LNCaP clone FGC (cell line): ENCODE results near the gene TP53BP1.

Experiments
- DNase-seq: peaks from one replicate; pipeline ENCODE4 v3.0.0-alpha.2; 2011; ENCODE audit warnings: low read depth
- H3K4me3 ChIP-seq: 2 replicates; pipeline ENCODE4 v1.5.1; 2011; ENCODE audit warnings: mild to moderate bottlenecking, low read depth, low read length, control low read depth
- TF ChIP-seq, protein P1 (sequence below): IDR thresholded peaks from 2 replicates; pipeline ENCODE4 v1.5.1; 2012; ENCODE audit warnings: mild to moderate bottlenecking; ENCODE audit not compliant: control insufficient read depth, insufficient read depth; ENCODE audit errors: extremely low read depth

TP53BP1 gene

DNA sequence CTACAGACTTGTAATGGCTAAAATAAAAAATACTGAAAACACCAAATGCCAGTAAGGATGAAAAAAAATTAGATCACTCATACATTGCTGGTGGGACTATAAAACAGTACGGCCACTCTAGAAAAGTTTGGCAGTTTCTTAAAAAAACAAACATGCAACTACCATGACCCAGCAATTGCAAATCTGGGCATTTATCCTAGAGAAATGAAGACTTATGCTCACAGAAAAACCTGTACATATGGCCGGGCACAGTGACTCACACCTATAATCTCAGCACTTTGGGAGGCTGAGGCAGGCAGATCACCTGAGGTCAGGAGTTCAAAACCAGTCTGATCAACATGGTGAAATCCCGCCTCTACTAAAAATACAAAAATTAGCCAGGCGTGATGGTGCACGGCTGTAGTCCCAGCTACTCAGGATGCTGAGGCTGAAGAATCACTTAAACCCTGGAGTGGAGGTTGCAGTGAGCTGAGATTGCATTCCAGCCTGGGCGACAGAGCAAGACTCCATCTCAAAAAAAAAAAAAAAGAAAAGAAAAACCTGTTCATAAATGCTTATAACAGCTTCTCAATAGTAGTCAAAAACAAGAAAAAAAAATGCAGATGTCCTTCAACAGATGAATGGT lies 5.6 kb downstream of the TP53BP1 start:
- TF ChIP-seq, protein P1, sequence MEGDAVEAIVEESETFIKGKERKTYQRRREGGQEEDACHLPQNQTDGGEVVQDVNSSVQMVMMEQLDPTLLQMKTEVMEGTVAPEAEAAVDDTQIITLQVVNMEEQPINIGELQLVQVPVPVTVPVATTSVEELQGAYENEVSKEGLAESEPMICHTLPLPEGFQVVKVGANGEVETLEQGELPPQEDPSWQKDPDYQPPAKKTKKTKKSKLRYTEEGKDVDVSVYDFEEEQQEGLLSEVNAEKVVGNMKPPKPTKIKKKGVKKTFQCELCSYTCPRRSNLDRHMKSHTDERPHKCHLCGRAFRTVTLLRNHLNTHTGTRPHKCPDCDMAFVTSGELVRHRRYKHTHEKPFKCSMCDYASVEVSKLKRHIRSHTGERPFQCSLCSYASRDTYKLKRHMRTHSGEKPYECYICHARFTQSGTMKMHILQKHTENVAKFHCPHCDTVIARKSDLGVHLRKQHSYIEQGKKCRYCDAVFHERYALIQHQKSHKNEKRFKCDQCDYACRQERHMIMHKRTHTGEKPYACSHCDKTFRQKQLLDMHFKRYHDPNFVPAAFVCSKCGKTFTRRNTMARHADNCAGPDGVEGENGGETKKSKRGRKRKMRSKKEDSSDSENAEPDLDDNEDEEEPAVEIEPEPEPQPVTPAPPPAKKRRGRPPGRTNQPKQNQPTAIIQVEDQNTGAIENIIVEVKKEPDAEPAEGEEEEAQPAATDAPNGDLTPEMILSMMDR = no peak
- no peak for DNase-seq
- H3K4me3 ChIP-seq = no peak overlapping the region

DNA sequence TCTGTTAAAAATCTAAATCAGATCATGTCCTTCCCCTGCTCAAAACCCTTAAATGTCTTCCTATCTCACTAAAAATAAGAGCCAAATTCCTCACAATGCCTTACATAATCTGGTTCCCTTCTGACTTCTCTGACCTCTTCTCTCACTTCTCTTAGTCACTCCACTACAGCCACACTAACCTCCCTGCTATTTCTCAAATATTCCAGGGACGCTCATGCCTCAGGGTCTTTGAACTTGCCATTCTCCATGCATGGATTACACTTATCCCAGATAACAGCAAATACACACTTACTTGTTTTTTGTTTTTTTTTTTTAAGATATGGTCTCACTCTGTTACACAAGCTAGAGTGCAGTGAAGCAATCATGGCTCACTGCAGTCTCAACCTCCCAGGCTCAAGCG lies 8.5 kb downstream of the TP53BP1 start:
- TF ChIP-seq, protein P1 = no peak
- DNase-seq = no peak
- H3K4me3 ChIP-seq = no peak overlapping the region

DNA sequence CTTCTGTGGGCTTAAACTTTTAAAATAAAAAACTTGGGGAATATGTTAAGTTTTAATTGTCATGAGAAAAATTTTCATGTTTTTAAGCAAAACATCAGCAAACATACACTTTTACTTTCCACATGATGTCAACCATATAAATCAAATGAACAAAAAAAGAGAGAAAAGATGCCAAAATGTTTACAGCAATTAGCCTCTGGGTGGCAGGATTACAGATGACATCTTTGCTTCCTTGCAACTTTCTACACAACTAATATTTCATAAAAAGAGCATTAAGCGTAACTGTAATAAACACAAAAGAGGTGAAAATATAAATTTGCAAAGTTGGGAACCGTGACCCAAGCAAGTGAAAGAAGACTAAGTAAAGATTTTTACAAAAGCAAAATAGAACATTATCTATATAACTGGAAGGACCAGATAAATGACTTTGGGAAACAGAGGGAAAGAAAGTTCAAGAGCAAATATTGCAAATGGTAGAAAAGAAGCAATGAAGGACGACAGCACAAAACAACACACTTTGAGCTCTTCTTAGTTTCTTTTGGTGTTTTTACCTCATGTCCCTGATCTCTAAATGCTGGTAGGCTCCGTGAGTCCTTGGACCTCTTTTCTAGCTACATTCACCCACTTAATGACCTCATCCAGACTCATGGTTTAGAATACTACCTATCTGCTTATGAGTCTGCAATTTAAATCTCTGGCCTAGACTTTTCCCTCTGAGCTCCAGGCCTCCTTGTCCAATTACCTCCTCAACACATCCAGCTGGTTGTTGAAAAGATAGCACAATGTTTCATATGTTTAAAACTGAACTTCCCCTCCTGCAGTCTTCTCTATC lies 9.4 kb downstream of the TP53BP1 start:
- H3K4me3 ChIP-seq = no peak overlapping the region
- TF ChIP-seq, protein P1 = peak; percentile 62
- DNase-seq = peak; percentile 3

DNA sequence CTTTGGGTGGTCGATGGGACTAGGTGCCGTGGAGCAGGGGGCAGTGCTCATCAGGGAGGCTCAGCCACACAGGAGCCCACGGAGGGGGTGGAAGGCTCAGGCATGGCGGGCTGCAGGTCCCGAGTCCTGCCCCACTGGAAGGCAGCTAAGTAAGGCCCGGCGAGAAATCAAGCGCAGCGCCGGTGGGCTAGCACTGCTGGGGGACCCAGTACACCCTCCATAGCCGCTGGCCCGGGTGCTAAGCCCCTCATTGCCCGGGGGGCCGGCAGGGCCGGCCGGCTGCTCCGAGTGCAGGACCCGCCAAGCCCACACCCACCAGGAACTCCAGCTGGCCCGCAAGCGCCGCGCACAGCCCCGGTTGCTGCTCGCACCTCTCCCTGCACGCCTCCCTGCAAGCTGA lies 19.1 kb downstream of the TP53BP1 start:
- H3K4me3 ChIP-seq = no peak overlapping the region
- TF ChIP-seq, protein P1 = no peak

DNA sequence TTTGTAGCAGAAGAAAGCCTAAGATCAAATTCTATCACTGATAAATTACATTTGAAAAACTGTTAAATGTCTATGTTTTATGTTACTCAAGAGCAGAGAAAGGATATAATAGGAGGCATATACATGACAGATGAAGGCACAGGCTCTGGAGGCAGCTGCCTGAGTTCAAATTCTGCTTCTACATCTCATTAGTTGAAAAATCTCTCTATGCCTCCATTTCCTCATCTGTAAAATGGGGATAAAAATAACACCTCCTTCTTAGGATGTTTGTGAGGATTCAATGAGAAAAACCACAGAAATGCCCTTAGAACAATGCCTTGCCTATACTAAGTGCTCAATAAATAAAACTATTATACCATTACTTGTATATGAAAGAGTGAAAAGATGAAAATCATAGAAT lies 21.0 kb downstream of the TP53BP1 start:
- DNase-seq = no peak
- H3K4me3 ChIP-seq = no peak overlapping the region
- TF ChIP-seq, protein P1 = no peak

More for the DNA sequence above, 19.1 kb downstream of the TP53BP1 start:
- no peak for DNase-seq

DNA sequence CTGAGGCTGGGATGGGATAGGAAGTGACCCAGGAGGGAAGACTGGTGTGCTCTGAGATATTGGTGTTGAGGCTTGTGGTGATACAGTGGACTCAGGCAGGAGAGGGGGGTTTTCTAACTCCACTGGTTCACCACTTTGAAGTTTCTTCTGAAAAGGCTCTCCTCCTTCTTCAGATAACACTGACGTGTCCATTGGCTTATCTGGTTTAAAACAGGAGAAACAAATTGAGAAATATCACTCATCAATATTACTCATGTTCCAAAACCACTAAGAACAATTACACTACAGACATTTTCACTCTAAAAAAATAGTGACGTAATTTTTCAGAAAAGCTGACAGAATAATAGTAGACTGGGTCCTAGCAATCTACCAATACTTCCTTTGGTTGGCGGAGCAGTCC lies 23.1 kb downstream of the TP53BP1 start:
- H3K4me3 ChIP-seq = no peak overlapping the region
- TF ChIP-seq, protein P1 = no peak
- DNase-seq = no peak
